Muscle layer of duodenum (tissue), 2 donors: ENCODE data around the gene SEMA6A.

Experiments
- H3K27ac ChIP-seq: one replicate; pipeline ENCODE4 v1.7.0; 2013; ENCODE audit warnings: mild to moderate bottlenecking, low read length
- H3K27me3 ChIP-seq: one replicate; pipeline ENCODE4 v1.7.0; 2013; ENCODE audit warnings: low read depth, mild to moderate bottlenecking, control low read depth, low read length
- H3K36me3 ChIP-seq, 2 donors: one replicate each; pipeline ENCODE4 v1.7.0; 2013; ENCODE audit warnings: low read length in 2 of 2, control low read depth in 1 of 2, mild to moderate bottlenecking in 1 of 2; ENCODE audit not compliant: insufficient read depth in 2 of 2, control insufficient read depth in 1 of 2
- H3K4me1 ChIP-seq, 2 donors: one replicate each; pipeline ENCODE4 v1.7.0; 2013; ENCODE audit warnings: low read length in 2 of 2, mild to moderate bottlenecking in 2 of 2, control low read depth in 1 of 2, moderate library complexity in 1 of 2; ENCODE audit not compliant: insufficient read depth in 2 of 2, control insufficient read depth in 1 of 2
- H3K4me3 ChIP-seq, 2 donors: one replicate each; pipeline ENCODE4 v1.7.0; 2013; ENCODE audit warnings: low read length in 2 of 2, low read depth in 1 of 2, mild to moderate bottlenecking in 1 of 2
- H3K9me3 ChIP-seq, 2 donors: one replicate each; pipeline ENCODE4 v1.7.0; 2013; ENCODE audit warnings: low read length in 2 of 2, control low read depth in 1 of 2, mild to moderate bottlenecking in 1 of 2; ENCODE audit not compliant: control insufficient read depth in 1 of 2
- donor health status: healthy.

Gene SEMA6A

GRCh38 chr5:116482394-116482793 lies 92.2 kb downstream of the SEMA6A start:
- Histone ChIP-seq H3K36me3 (peaks cover 40 to 43% of the 10 kb centered on the region in 2 donors), H3K4me3 (no peak overlapping the region), H3K27ac (no peak overlapping the region), H3K27me3 (no peaks in the 10 kb centered on the region), H3K4me1 (no peaks in the 10 kb centered on the region), H3K9me3 (peaks cover 3 to 4% of the 10 kb centered on the region in 2 donors)

GRCh38 chr5:116480894-116481510 lies 93.6 kb downstream of the SEMA6A start:
- H3K27ac ChIP-seq, result no peak overlapping the region
- no peaks in the 10 kb centered on the region for H3K4me1 ChIP-seq
- H3K27me3 ChIP-seq, result no peaks in the 10 kb centered on the region
- H3K36me3 ChIP-seq, result peaks cover 44% of the 10 kb centered on the region in 2 donors
- H3K9me3 ChIP-seq, result peaks cover 12 to 14% of the 10 kb centered on the region in 2 donors
- no peak overlapping the region for H3K4me3 ChIP-seq

- Histone ChIP-seq H3K27me3 (no peaks in the 10 kb centered on the region), H3K4me3 (no peak overlapping the region), H3K4me1 (no peaks in the 10 kb centered on the region), H3K36me3 (peaks cover 36 to 45% of the 10 kb centered on the region in 2 donors), H3K9me3 (peaks cover 12 to 14% of the 10 kb centered on the region in 2 donors), H3K27ac (no peak overlapping the region)
Observed at GRCh38 chr5:116479776-116480675, 94.6 kb downstream of the SEMA6A start.

GRCh38 chr5:116478491-116478890 lies 96.1 kb downstream of the SEMA6A start:
- peaks cover 36 to 41% of the 10 kb centered on the region in 2 donors for H3K36me3 ChIP-seq
- no peak overlapping the region for H3K27ac ChIP-seq
- no peaks in the 10 kb centered on the region for H3K4me1 ChIP-seq
- H3K27me3 ChIP-seq, result no peaks in the 10 kb centered on the region
- no peak overlapping the region for H3K4me3 ChIP-seq
- H3K9me3 ChIP-seq, result peaks cover 12 to 14% of the 10 kb centered on the region in 2 donors

GRCh38 chr5:116476897-116477537 lies 97.6 kb downstream of the SEMA6A start:
- Histone ChIP-seq H3K27ac (no peak overlapping the region), H3K36me3 (peaks cover 43% of the 10 kb centered on the region in 2 donors), H3K27me3 (no peaks in the 10 kb centered on the region), H3K4me1 (no peaks in the 10 kb centered on the region), H3K9me3 (peaks cover 12 to 14% of the 10 kb centered on the region in 2 donors), H3K4me3 (no peak overlapping the region)

- no peaks in the 10 kb centered on the region for H3K27me3 ChIP-seq
- H3K4me3 ChIP-seq, result no peak overlapping the region
- H3K4me1 ChIP-seq, result no peaks in the 10 kb centered on the region
- H3K9me3 ChIP-seq, result peaks cover 12 to 14% of the 10 kb centered on the region in 2 donors
- peaks cover 36 to 41% of the 10 kb centered on the region in 2 donors for H3K36me3 ChIP-seq
- H3K27ac ChIP-seq, result no peak overlapping the region
Observed at GRCh38 chr5:116475338-116475737, 99.3 kb downstream of the SEMA6A start.

- no peaks in the 10 kb centered on the region for H3K4me1 ChIP-seq
- peaks cover 30 to 34% of the 10 kb centered on the region in 2 donors for H3K36me3 ChIP-seq
- H3K9me3 ChIP-seq, result peaks cover 12 to 14% of the 10 kb centered on the region in 2 donors
- H3K4me3 ChIP-seq, result no peak overlapping the region
- H3K27me3 ChIP-seq, result no peaks in the 10 kb centered on the region
- no peak overlapping the region for H3K27ac ChIP-seq
Observed at GRCh38 chr5:116473706-116474105, 100.9 kb downstream of the SEMA6A start.

- H3K27ac ChIP-seq, result no peak overlapping the region
- peaks cover 8 to 9% of the 10 kb centered on the region in 2 donors for H3K9me3 ChIP-seq
- no peak overlapping the region for H3K4me3 ChIP-seq
- no peaks in the 10 kb centered on the region for H3K4me1 ChIP-seq
- no peaks in the 10 kb centered on the region for H3K27me3 ChIP-seq
- H3K36me3 ChIP-seq, result peaks cover 28 to 39% of the 10 kb centered on the region in 2 donors
Observed at GRCh38 chr5:116472274-116472673, 102.3 kb downstream of the SEMA6A start.

GRCh38 chr5:116469631-116470030 lies 105.0 kb downstream of the SEMA6A start:
- Histone ChIP-seq H3K4me1 (peaks cover 0 to 3% of the 10 kb centered on the region in 2 donors), H3K27ac (no peak overlapping the region), H3K27me3 (no peaks in the 10 kb centered on the region), H3K36me3 (peaks cover 26 to 28% of the 10 kb centered on the region in 2 donors), H3K4me3 (no peak overlapping the region), H3K9me3 (no peaks in the 10 kb centered on the region)

- Histone ChIP-seq H3K36me3 (peaks cover 26 to 33% of the 10 kb centered on the region in 2 donors), H3K27me3 (no peaks in the 10 kb centered on the region), H3K27ac (no peak overlapping the region), H3K4me1 (peaks cover 0 to 13% of the 10 kb centered on the region in 2 donors), H3K9me3 (no peaks in the 10 kb centered on the region), H3K4me3 (no peak overlapping the region)
Observed at GRCh38 chr5:116468583-116468982, 106.0 kb downstream of the SEMA6A start.

- Histone ChIP-seq H3K9me3 (no peaks in the 10 kb centered on the region), H3K4me1 (peaks cover 0 to 14% of the 10 kb centered on the region in 2 donors), H3K27ac (no peak overlapping the region), H3K27me3 (no peaks in the 10 kb centered on the region), H3K36me3 (peaks cover 24 to 25% of the 10 kb centered on the region in 2 donors), H3K4me3 (no peak overlapping the region)
Observed at GRCh38 chr5:116467465-116467843, 107.2 kb downstream of the SEMA6A start.
